ENCODE results near the gene CIPC. TPM values are rescaled to one million over a fixed set of nuclear protein-coding genes. Genes with fewer than 3 reads are reported as not detected.

CIPC gene
- total RNA-seq, 1 experiment from 2014 or later: 66.3 TPM

DNA sequence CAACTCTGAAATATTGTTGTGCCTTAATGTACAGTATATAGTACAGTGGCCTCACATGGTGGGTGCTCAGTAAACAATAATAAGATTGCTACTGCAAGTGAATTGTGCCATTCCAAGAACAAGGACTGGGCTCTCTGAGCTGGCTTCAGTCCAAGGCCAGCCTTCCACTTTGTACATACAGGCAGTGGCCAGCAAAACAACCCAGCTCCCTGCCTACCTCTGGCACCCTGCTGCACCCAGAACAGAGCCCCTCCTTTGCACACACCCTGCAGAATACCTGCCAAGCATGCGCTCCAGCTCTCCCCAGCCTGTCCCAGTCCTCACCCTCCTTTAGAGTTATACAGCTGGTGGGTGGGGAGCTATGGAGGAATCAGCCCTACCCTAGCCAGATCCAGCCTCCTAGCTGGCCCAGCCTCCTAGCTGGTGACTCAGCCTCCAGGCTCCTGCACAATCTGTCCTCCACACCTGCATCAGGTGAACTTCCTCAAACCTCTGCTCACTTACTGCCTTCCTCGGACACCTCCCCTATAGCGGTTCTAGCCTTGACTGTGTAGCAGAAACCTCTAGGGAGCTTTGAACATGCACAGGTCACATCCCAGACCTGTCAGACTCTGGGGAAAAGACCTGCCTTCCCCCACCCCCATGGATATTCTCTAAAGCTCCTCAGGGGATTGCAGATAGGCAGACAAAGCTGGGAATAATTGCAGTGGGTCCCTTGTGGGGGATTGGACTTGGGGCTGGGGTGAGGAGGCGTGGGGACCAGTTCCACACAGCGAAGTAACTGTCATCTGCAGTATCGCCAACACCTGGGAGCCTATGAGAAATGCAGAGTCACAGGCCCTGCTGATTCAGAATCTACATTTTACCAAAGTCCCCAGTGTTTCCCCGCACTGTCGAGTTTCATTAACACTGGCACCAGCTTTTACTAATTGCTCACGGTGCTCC is 25.6 kb downstream of the CIPC start:
- no peaks in the 10 kb centered on the region for H3K36me3 ChIP-seq (ENCODE audit: low read depth)
- H3K79me2 ChIP-seq (ENCODE audit: low read depth): no peaks in the 10 kb centered on the region
- H3K9me2 ChIP-seq (ENCODE audit: insufficient read depth): no peaks in the 10 kb centered on the region
- peaks cover 24% of the 10 kb centered on the region for H3F3A ChIP-seq (ENCODE audit: insufficient read depth, low read depth)
- POLR2A ChIA-PET (ENCODE audit: unreplicated experiment): interaction anchor here (0.5 to 2.1 kb wide), 16 partner anchors 10 to 197 kb away, joined by 3 to 24 read pairs (median 6); partner anchors contain the start of genes CIPC, GSTZ1, POMT2 and TMEM63C
- peak overlapping the region; percentile 63 for H3K4me2 ChIP-seq
- no peak overlapping the region for H2AFZ ChIP-seq
- H3K4me1 ChIP-seq (replicated peaks; ENCODE audit: insufficient read depth): peaks cover 26% of the 10 kb centered on the region
- no TSS peak for BruUV-seq (replicated peaks)
- no peaks in the 10 kb centered on the region for H4K20me1 ChIP-seq (ENCODE audit: insufficient read depth)
- CTCF ChIA-PET: interaction anchor here (0.6 to 2.9 kb wide), 29 partner anchors 7 to 739 kb away, joined by 3 to 38 read pairs (median 7); partner anchors contain the start of genes CIPC and ZDHHC22
- peaks cover 41% of the 10 kb centered on the region for H3K27me3 ChIP-seq (ENCODE audit: insufficient read depth, low read depth)
- H3K4me3 ChIP-seq: no peak overlapping the region
- no peaks in the 10 kb centered on the region for H3K9me3 ChIP-seq (ENCODE audit: insufficient read depth, low read depth)
- H3K27ac ChIP-seq: 0 out of 2 replicates have a peak overlapping the region, but pooled peaks have one; percentile 0
- DNase-seq: peak; percentile 99 to 100
- intact Hi-C loops (cut with micrococcal nuclease; ENCODE audit: unreplicated experiment): loop anchor here (1.0 kb wide), 7 partner anchors 12 to 247 kb away; partner anchors contain the start of genes CIPC and GSTZ1
- no peak for TF ChIP-seq EZH2 (IDR thresholded peaks at IDR 0.05; ENCODE audit: low read depth)
- TF ChIP-seq, protein P1, sequence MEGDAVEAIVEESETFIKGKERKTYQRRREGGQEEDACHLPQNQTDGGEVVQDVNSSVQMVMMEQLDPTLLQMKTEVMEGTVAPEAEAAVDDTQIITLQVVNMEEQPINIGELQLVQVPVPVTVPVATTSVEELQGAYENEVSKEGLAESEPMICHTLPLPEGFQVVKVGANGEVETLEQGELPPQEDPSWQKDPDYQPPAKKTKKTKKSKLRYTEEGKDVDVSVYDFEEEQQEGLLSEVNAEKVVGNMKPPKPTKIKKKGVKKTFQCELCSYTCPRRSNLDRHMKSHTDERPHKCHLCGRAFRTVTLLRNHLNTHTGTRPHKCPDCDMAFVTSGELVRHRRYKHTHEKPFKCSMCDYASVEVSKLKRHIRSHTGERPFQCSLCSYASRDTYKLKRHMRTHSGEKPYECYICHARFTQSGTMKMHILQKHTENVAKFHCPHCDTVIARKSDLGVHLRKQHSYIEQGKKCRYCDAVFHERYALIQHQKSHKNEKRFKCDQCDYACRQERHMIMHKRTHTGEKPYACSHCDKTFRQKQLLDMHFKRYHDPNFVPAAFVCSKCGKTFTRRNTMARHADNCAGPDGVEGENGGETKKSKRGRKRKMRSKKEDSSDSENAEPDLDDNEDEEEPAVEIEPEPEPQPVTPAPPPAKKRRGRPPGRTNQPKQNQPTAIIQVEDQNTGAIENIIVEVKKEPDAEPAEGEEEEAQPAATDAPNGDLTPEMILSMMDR (conservative IDR thresholded peaks at IDR 0.05): no peak

GRCh38 chr14:77124345-77125280 is 26.6 kb downstream of the CIPC start:
- H3K27me3 ChIP-seq (ENCODE audit: insufficient read depth, low read depth): peaks cover 51% of the 10 kb centered on the region
- no peaks in the 10 kb centered on the region for H4K20me1 ChIP-seq (ENCODE audit: insufficient read depth)
- TF ChIP-seq, protein P1 (conservative IDR thresholded peaks at IDR 0.05): peak; percentile 28; the same call in 1 of the 2 replicates
- TF ChIP-seq EZH2 (IDR thresholded peaks at IDR 0.05; ENCODE audit: low read depth): no peak
- no peaks in the 10 kb centered on the region for H3K36me3 ChIP-seq (ENCODE audit: low read depth)
- peak in 1 of 2 experiments; percentile 81 for DNase-seq
- H3K27ac ChIP-seq: no peak overlapping the region
- H3K79me2 ChIP-seq (ENCODE audit: low read depth): no peaks in the 10 kb centered on the region
- H3K4me1 ChIP-seq (replicated peaks; ENCODE audit: insufficient read depth): peaks cover 26% of the 10 kb centered on the region
- POLR2A ChIA-PET (ENCODE audit: unreplicated experiment): interaction anchor here (0.6 to 2.1 kb wide), 6 partner anchors 11 to 196 kb away, joined by 4 to 24 read pairs (median 10); partner anchors contain the start of genes CIPC, GSTZ1 and POMT2
- peak overlapping the region; percentile 63 for H3K4me2 ChIP-seq
- peaks cover 24% of the 10 kb centered on the region for H3F3A ChIP-seq (ENCODE audit: insufficient read depth, low read depth)
- CTCF ChIA-PET: interaction anchor here (0.6 to 2.9 kb wide), 24 partner anchors 8 to 415 kb away, joined by 3 to 38 read pairs (median 6); partner anchors contain the start of genes CIPC and ZDHHC22
- no peaks in the 10 kb centered on the region for H3K9me2 ChIP-seq (ENCODE audit: insufficient read depth)
- BruUV-seq (replicated peaks): TSS peak; percentile 70
- intact Hi-C loops (cut with micrococcal nuclease; ENCODE audit: unreplicated experiment): no loop called here
- no peaks in the 10 kb centered on the region for H3K9me3 ChIP-seq (ENCODE audit: insufficient read depth, low read depth)
- no peak overlapping the region for H2AFZ ChIP-seq
- peak overlapping the region; percentile 31; the same call in 1 of the 2 replicates for H3K4me3 ChIP-seq
